ENCODE results near the gene DHX30.

Gene DHX30

DNA sequence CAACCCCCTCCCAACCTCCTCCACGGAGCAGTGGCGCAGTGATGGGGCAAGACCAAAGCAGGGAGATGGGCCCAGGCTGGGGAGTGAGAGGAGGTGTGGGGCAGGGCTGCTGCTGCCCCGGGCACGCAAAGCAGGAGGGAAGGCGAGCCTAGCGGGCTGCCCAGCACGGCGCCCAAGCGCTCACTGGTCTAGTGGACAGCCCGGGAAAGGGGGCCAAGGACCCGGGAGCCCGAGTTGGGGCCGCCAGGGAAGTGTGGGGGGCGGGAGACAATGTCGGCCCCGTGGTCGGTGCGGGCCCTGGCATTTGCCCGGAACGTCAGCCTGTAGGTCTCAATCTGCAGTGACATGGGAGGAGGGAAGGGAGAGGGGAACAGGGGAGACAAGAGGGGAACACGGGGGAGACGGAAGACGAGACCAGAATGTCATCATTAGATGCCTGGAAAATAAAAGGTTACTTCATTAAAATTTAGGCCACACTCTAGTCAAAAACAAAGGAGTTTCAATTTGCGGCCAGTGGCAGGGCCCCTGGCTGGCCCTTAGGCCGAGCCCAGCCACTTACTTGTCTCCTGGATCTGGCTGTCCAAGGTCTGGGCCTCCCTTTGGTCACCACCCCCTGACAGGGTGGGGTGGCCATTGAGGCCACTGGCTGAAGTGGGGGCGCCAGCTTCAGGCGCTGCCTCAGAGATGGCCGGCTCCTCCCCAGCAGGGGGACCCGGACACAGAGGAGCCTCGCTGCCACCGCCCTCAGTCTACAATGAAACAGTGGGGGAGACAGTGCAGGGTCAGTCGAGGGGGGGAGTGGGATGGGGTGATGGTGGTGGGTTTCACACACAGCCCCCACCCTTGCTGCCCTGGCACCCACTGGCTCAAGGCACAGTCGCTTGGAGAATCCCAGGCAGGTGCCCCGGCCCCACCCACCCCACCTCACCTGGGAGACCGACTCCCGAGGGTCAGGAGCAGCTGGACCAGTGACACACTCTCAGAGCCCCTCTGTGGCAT, 50.0 kb downstream of the DHX30 start:
- DNase-seq: no peak

DNA sequence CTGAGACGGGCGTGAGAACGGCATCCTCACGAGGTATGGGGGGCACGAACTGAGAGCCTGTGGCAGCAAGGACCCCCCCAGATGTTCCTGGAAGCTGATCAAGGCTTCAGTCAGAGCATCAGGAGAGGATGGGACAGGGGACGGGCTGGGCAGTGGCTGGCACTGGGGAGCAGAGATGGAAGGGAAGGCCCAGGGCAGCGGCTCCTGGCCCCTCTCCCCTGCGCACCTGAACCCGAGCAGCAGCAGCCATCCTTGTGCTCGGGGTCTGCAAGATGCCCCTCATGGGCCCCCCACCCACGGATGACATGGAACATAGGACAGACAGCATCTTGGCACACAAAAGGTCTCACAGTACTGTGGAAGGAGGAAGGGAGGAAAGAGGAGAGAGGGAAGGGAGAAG, 51.3 kb downstream of the DHX30 start:
- no peak for DNase-seq

DNA sequence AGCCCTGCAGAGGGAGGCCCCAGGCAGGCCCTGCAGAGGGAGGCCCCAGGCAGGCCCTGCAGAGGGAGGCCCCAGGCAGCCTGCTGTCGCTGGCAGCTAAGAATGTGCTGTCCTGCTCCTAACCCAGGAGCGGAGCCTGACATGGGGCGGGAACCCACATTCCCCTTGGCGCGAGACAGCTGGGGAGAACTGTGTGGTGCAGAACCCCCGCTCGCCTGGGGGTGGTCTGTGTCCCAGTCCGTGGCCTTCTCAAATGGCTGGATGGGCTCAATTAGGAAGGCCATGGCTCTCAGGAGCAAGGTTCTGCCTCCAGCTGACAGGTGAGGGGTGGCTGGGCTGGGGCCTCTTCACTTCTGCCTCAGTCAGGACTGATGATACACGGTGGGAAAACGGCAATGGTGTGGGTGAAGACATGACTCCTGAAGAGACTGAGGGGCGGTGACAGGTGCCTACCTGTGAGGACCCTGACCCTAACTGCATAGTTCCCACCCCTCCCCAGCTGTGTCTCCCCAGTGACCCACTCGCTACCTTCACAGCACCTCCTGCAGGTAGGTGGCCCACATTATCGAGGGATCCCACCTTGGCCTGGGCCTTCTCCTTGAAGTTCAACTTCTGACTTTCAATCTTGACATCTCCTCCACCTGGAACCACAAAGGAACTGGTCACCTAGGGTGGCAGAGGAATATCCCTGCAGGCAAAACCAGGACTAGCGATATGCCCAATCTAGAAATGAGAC, 52.0 kb downstream of the DHX30 start:
- no peak for DNase-seq

DNA sequence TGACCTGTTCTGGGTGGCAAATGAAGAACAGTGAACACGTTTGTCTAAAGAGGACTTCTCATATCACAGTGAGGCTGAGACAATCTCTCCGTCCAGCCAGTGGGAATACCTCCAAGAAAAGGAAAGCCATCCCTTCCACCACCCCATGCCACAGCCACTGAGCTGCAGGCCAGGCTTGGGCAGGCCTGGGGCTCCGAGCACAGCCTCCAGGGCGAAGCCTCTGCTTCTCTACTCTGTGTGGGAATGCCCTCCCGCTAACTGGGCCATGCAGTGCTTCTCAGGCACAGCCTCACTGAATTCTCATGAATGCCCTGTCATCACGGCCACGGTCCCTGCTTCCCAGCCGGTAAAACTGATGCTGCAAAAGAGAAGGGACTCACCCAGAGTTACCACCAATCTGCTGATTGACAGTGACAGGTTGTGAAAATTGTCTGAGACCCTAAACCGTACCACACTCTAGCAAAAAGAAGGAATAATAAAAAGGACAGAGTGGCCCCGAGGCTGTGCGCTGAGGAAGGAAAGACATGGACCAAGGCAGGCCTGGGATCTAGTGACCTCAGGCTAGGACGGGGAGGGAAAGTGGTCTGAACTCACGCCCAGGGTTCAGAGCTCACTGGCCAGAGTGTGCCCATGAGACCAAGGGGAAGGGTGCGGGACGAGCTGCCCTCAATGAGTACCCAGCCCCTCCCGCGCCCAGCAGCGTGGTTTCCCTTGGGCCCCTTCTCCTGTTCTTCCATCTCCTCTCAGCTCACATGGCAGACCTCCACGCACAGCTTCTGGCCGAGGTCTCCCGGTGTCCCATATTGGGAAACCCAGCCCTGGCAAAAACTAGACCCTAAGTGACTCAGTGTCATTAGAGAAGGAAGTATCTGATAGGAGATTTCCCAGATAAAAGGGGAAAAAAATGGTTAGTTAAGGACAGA, 52.8 kb downstream of the DHX30 start:
- no peak for DNase-seq

DNA sequence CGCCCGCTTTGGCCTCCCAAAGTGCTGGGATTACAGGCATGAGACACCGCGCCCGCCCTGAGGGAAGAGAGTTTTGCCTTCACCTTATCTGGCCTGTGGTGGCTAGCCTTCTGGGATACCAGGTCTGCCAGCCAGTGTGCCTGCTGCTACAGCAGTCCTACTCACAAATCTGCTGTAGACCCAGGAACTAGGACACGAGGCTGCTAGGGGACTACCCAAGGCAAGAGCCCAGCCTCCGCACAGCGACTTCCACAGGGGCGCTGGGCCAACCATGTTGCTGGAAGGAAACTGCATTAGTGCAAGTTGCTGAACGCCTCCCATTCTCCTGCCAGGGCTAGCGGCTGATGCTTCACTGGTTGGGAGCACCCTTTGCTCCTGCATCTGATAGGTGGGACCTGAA, 53.7 kb downstream of the DHX30 start:
- no peak for DNase-seq

DNA sequence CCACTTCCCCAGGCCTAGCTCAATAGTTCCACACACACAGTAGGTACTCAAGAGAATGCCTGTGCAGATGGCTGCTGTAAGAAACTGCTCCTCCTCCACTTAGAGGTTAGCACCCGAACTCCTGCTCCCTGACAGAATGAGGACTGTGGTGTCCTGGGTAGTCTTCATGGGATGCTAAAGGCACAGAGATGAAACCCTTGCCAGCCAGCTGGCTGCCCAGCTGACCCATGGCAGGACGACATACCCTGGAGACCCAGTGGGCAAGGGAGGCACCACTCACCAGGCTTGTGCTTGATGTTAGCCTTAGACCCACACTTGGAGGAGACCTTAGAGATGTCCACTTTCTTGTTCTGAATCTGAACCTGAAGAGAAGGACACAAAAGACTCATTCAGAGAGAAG, 54.2 kb downstream of the DHX30 start:
- no peak for DNase-seq

DNA sequence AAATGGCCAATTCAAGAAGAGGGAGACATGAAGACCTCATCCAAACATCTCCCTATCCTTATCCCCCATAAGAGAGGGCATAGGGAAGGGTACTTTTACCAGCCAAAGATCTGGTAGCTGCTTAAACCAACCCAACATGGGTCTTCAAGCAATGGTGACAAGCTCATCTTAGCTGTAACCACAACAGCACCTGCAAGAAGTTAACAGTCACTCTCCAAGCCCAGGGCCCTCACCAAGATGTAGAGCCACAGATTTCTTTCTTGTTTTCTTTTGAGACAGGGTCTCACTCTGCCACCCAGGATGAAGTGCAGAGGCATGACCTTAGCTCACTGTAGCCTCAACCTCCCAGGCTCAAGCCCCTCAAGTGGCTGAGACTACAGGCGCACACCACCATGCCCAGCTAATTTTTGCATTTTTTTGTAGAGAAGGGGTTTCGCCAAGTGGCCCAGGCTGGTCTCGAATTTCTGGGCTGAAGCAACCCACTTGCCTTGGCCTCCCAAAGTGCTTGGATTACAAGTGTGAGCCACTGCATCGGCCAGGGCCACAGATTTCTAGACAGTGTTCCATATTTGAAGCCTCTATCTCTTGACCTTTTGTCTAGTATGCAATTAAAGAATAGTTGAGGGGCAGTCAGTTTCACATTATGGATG, 57.1 kb downstream of the DHX30 start:
- no peak for DNase-seq

DNA sequence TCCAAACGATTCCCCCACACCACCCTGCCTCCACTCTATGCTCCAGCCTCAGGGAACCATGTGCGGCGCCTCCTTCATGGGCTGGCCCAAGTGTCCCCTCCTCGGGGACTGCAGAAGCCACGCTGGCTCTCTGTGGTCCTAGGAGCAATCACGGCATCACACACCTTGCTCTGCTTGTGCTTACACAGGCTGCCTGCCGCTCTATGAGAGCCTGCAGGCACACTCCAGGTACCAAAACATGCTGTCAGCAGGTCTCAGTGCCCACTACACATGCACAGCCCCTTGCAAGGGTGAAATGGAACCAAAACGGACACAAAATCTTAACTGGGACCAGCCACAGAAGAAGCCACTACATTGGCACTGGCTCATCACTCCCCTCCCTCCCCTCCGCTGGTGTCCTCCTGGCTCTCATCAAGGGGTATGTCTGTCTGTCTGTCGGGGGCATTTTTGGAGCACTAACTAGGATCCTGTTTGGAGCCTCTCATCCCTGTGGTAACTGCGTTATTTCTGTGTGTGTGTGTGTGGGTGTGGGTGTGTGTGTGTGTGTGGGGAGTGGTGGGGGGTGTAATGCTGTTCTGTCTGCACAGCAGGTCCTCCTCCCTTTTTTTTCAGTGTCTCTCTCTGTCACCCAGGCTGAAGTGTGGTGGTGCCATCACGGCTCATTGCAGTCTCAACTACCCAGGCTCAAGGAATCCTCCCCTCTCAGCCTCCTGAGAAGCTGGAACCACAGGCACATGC, 60.6 kb downstream of the DHX30 start:
- DNase-seq: no peak

DNA sequence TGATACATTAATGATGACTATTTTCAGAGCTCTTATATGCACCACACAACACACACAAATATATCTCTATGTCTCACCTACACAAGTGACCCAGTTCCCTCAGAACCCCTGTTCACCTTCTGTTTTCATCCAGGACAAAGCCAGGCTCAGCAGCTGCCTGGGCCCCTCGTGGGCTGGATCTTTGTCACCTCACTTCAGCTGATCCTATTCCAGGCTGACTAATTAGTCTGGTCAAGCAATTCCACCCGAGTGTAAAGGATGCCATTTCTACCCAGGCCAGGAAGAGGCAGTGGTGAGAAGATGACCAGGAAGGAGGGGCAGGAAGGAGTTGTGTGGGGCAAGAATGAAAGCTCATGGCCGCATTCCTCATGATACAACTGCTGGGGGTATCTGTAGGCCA, 62.3 kb downstream of the DHX30 start:
- no peak for DNase-seq

DNA sequence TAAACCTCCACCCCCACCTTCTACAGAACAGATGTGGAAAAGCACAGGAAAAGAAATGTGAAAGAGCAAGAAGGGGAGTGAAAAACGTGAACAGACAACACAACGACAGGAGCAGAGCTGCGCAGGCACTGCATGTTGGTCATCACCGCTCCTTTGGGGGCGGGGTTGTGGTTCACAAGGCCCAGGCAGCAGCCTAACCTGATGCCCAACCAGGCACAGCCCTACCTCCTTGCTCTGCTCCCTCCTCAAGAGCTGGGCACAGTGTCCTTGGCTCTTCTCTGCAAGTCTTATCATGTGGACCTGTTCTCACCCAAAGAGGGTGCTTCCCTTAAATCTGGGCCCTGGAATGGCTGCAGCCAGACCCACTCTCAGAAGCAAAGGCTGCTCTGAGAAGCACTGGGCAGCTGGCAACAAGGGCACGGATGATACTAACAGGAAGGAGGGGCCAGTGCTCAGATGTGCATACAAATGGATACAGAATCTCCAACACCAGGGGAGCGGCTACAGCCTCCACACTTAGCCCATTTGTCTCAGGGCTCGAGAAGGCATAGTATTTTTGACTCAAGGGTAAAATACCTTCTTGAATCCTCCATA, 64.6 kb downstream of the DHX30 start:
- no peak for DNase-seq

DNA sequence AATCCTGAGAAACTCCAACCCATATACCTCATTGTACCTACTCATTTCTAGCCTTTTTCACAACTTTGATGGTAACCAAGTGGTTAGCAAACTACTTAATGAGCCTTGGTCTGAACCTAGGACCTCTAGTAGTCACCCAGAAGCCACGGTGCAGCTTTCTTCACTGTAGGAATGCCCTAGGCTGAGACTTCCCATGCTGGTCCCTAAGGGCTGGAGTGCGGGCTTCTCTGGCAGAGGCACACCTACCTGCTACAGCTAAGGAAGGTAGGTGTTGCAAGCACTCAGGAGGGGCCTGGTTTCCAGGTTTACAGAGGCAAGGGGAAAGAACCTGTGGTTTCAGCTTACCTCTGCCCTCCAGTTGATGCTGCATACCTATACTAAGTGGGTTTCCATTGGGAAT, 65.4 kb downstream of the DHX30 start:
- DNase-seq: no peak

DNA sequence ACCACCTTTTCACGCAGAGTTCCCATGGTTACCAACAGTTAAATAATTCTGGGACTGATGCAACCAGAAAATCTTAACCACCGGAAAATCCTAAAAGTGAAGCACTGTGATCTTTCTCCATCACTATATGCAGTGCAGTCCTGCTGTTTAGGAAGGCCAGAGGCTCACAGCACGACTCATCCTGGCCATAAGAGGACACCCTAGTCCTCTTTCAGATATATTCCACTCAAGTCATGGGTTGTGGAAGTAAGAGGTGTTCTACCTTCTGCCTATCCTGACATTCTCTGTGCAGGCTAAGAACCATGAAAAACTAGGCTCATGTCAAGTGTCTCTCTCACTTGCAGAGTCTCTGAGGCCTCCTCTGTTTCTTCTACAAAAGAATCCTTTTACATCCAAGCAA, 67.2 kb downstream of the DHX30 start:
- DNase-seq: no peak

DNA sequence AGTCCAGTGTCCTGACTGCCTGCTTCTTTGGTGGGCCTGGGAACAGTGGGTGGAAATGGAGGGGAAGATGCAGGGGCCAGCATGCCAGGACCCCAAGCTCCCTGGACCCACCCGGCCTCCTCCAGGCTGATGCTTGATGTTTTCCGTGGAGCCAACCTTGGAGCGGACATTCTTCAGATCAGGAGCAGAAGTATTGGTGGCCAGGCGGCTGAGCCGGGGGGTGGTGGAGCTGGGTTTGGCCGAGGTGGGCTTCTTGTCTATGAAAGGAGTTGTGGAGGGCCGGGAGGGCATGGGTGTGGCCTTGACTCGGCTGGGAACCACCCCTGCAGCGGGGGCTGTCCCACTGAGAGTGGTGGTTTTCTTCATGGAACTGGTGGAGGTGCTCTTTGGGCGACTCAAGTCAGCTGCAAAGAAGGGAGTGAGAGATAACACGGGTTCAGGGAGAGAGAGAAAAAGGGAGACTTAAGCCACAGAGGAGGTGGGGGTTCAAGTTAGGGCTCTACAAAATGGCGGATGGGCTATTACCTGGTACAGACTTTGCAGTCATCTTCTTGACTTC, 67.8 kb downstream of the DHX30 start:
- DNase-seq: no peak

DNA sequence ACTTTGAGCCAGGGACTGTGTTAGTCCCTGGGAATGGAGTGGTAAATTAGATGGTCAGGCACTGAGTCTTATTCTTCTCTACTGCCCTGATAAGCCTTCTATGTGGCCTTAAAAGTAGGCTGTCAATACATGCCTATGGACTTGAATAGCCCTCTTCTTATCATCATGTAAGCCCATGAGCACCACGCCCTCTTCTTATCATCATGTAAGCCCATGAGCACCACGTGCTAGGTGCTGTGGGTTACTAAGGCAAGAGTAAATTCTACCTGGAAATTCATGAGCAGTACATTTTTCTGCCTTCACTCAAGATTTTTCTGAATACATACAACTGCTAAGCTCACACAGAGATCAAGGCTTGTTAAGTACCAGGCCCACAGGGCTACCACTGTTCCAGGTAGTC, 68.5 kb downstream of the DHX30 start:
- DNase-seq: no peak

DNA sequence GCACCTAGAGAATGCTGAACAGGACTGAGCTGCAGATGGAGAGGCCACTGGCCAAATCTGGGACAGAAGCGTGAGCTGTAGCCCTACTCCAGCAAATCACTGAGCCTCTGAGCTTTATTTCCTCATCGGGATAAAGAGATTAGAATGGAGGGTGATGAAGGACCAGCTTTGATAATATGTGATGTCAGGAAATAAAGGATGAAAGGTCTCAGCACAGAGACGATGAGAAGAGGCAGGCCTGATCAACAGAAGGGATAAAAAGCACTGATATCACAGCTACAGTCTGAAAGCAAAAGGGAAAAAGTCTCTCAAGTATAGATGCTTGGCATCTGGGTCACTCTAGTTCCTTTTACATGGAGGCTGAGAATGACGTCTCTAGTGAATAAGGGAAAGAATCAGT, 70.0 kb downstream of the DHX30 start:
- no peak for DNase-seq

DNA sequence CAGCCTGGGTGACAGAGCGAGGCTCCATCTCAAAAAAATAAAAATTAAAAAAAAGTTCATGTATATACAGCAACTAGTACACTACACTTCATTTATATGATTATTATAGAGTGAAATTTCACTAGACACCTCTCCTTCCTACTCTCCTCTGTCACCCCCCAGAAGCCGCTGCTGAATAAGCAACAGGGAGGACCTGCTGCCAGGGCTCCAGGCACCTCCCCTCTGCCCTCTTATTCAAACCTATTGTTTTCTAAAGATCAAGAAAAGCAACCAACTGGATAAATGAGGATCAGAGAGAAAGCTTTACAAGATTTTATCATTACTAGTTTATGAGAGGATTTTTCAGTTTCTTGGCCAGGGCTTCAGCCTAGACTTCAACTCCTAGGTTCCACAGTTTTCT, 71.5 kb downstream of the DHX30 start:
- DNase-seq: no peak

DNA sequence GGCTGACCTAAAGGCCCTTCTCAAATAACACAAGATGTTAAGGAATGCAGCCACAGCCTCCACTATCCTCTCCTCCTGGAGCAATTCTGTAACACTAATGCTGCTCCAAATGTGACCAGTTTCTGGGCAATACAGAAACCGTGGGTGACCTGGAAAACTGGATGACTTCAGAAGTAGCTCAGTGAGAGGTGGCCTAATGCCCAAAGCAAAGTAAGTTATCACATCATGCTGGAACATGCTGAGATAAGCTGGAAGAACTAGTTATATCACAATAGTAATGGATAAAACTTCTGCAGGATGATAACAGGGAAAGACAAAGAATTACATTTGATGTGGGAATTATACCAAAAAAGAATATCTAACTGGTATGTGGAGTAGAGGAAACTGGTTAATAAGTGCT, 72.0 kb downstream of the DHX30 start:
- DNase-seq: no peak

DNA sequence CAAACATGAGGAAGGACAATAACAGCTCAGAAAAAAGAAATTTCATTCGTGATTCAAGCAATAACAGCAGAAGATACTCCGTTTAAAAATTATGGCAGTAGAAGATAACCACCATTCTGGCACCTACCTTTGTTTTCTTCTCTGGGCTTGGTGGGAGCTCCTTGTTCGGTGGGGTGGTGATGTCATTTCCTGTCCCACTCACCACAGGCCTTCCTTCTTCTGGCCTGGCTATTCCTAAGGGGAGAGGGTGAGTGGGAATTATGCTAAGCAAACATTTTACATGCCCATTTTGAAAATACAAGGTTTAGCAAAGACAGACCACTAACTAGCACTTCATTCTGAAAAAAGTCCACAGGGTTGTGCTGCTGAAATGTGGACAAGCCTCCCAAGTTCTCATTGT, 74.4 kb downstream of the DHX30 start:
- no peak for DNase-seq

DNA sequence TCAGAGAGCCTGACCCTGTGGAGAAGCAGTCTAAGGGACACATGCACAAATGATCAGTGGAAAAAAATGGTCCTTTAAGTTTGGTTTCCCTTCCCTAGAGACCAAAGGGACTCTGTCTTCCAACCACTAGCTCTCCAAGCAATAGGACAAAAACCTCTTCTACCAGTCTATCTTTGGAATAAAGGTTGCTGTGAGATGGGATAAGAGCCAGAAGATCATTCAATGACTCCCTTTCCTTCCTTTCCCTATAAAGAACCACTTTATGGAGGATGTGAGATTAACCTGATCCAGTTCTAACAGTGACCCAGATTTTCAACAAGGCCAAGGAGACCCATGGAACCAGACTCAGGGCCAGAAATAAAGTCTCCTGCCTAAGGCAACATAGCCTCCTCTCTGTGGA, 74.8 kb downstream of the DHX30 start:
- DNase-seq: no peak

DNA sequence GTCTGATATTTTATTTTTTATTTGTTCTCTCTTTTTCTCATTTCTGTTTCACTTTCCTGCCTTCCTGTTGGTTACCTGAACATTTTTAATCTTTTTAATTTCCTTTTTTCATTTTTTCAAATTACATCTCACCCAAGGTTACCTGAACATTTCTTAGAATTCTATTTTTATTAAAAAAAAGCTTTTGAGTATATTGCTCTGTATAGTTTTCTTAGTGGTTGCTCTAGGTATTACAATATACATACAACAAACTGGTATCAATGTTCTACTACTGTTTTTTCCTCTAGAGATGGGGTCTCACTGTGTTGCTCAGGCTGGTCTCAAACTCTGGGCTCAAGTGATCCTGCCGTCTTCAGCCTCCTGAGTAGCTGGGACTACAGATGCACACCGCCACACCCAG, 79.4 kb downstream of the DHX30 start:
- DNase-seq: no peak

DNA sequence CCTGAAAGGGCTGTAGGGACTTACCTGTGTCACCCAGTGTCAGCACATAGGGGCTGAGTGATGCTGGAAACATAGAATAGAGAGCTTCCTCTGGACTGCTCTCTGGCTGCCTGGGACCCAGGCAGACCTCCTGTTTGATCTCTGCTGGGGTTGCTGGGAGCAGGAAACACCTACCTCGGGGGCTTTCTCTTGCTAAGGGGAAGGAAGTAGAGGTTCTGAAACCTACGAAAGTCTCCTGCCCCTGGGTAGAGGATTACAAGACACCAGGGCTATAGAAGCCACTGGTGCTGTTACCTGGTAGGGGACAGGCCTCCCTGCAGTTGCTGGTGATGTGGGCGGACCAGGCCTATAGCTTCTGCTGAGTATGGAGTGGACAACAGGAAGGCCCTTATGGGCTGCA, 81.7 kb downstream of the DHX30 start:
- no peak for DNase-seq

All from 8988T (cell line).